ENCODE measurements around the gene RENBP. TPM values are rescaled to one million over a fixed set of nuclear protein-coding genes. Genes with fewer than 3 reads are reported as not detected.

Gene RENBP
- total RNA-seq (10 to 100 TPM; 17.2 to 21.3 TPM), polyA plus RNA-seq (under 1 TPM in 1 of 2 donors, not detected in 1; 0.65 TPM)

GRCh38 chrX:153944140-153944799 is at the start of gene RENBP:
Gene RENBP (minus strand): TSS chrX:153944643. CDS start chrX:153944610, 33 bp downstream.
- ChIA-PET CTCF (ENCODE audit: partially characterized antibody) (interaction anchor here (1.3 to 10.4 kb wide), 3 partner anchors 16 to 583 kb away, joined by 3 to 290 read pairs (median 28); partner anchors contain the start of genes ARHGAP4, NAA10 and PLXNB3), POLR2A (ENCODE audit: partially characterized antibody) (interaction anchor here (0.7 to 21.2 kb wide), 3 partner anchors 17 to 468 kb away, joined by 3 to 447 read pairs (median 3); partner anchors contain the start of genes ARHGAP4 and NAA10)
- Mint-ChIP-seq H3K27ac (peak within 1 kb of the TSS; percentile 10 to 84 (median 77)), H3K36me3 (peaks cover 4 to 8% of the 10 kb centered on the region in 2 donors), H3K4me1 (peaks cover 5 to 19% (median 8%) of the 10 kb centered on the region in 4 donors), H3K4me3 (peak within 1 kb of the TSS; percentile 69 to 89 (median 80)), H3K27me3 (no peaks in the 10 kb centered on the region), H3K9me3 (peaks cover 0 to under 1% (median 0%) of the 10 kb centered on the region in 8 donors)
- peaks cover 20% of the 10 kb centered on the region for H3K4me1 ChIP-seq (ENCODE audit: insufficient read depth, low read length)
- intact Hi-C loops (cut with micrococcal nuclease), result no loop called here
- H3K9me3 ChIP-seq (ENCODE audit: control insufficient read depth in 1 of 2, low read length in 2 of 2), result no peaks in the 10 kb centered on the region
- DNase-seq, result peak in 1 of 5 donors; percentile 42
- peak within 1 kb of the TSS; percentile 47 for H3K27ac ChIP-seq (ENCODE audit: low read depth, low read length)
- H3K4me3 ChIP-seq (ENCODE audit: low read length in 2 of 2), result peak within 1 kb of the TSS; percentile 17 to 32
- H3K36me3 ChIP-seq (ENCODE audit: insufficient read depth, low read length), result no peaks in the 10 kb centered on the region
- H3K27me3 ChIP-seq (ENCODE audit: insufficient read depth, low read length), result no peaks in the 10 kb centered on the region

- H3K27ac ChIP-seq (ENCODE audit: low read depth, low read length), result no peak overlapping the region
- H3K36me3 ChIP-seq (ENCODE audit: insufficient read depth, low read length), result no peaks in the 10 kb centered on the region
- DNase-seq, result no peak
- peaks cover 13% of the 10 kb centered on the region for H3K4me1 ChIP-seq (ENCODE audit: insufficient read depth, low read length)
- intact Hi-C loops (cut with micrococcal nuclease), result no loop called here
- H3K4me3 ChIP-seq (ENCODE audit: low read length in 2 of 2), result no peak overlapping the region
- ChIA-PET CTCF (ENCODE audit: partially characterized antibody) (interaction anchor here (0.6 kb wide), 1 partner anchor 24 kb away, joined by 3 read pairs; no protein-coding TSS in a partner anchor), POLR2A (ENCODE audit: partially characterized antibody) (no interaction called here)
- H3K9me3 ChIP-seq (ENCODE audit: control insufficient read depth in 1 of 2, low read length in 2 of 2), result no peaks in the 10 kb centered on the region
- Mint-ChIP-seq H3K27ac (no peak overlapping the region), H3K36me3 (no peaks in the 10 kb centered on the region), H3K4me1 (peaks cover 6 to 13% (median 10%) of the 10 kb centered on the region in 4 donors), H3K9me3 (peaks cover 0 to 8% (median 0%) of the 10 kb centered on the region in 8 donors), H3K27me3 (no peaks in the 10 kb centered on the region), H3K4me3 (no peak overlapping the region)
- no peaks in the 10 kb centered on the region for H3K27me3 ChIP-seq (ENCODE audit: insufficient read depth, low read length)
These were observed 49.5 kb upstream of the RENBP start for GRCh38 chrX:153993978-153994377.

- DNase-seq, result no peak
- H3K4me1 ChIP-seq (ENCODE audit: insufficient read depth, low read length), result peaks cover 13% of the 10 kb centered on the region
- no peaks in the 10 kb centered on the region for H3K9me3 ChIP-seq (ENCODE audit: control insufficient read depth in 1 of 2, low read length in 2 of 2)
- no peak overlapping the region for H3K27ac ChIP-seq (ENCODE audit: low read depth, low read length)
- Mint-ChIP-seq H3K27me3 (no peaks in the 10 kb centered on the region), H3K36me3 (no peaks in the 10 kb centered on the region), H3K4me3 (no peak overlapping the region), H3K27ac (no peak overlapping the region), H3K4me1 (peaks cover 6 to 13% (median 10%) of the 10 kb centered on the region in 4 donors), H3K9me3 (peaks cover 0 to 6% (median 0%) of the 10 kb centered on the region in 8 donors)
- CTCF ChIA-PET (ENCODE audit: partially characterized antibody), result interaction anchor here (0.6 kb wide), 1 partner anchor 25 kb away, joined by 3 read pairs; no protein-coding TSS in a partner anchor
- no peak overlapping the region for H3K4me3 ChIP-seq (ENCODE audit: low read length in 2 of 2)
- intact Hi-C loops (cut with micrococcal nuclease), result no loop called here
- no peaks in the 10 kb centered on the region for H3K27me3 ChIP-seq (ENCODE audit: insufficient read depth, low read length)
- POLR2A ChIA-PET (ENCODE audit: partially characterized antibody), result no interaction called here
- no peaks in the 10 kb centered on the region for H3K36me3 ChIP-seq (ENCODE audit: insufficient read depth, low read length)
These were observed 48.6 kb upstream of the RENBP start for GRCh38 chrX:153993079-153993478.

- peaks cover 14% of the 10 kb centered on the region for H3K4me1 ChIP-seq (ENCODE audit: insufficient read depth, low read length)
- no peaks in the 10 kb centered on the region for H3K36me3 ChIP-seq (ENCODE audit: insufficient read depth, low read length)
- DNase-seq, result no peak
- peaks cover 6 to 16% (median 10%) of the 10 kb centered on the region in 4 donors for H3K4me1 Mint-ChIP-seq
- POLR2A ChIA-PET (ENCODE audit: partially characterized antibody), result no interaction called here
- no peaks in the 10 kb centered on the region for H3K27me3 ChIP-seq (ENCODE audit: insufficient read depth, low read length)
- H3K4me3 ChIP-seq (ENCODE audit: low read length in 2 of 2), result no peak overlapping the region
- H3K27ac ChIP-seq (ENCODE audit: low read depth, low read length), result no peak overlapping the region
- CTCF ChIA-PET (ENCODE audit: partially characterized antibody), result no interaction called here
- no peak overlapping the region for H3K4me3 Mint-ChIP-seq
- no peaks in the 10 kb centered on the region for H3K27me3 Mint-ChIP-seq
- H3K36me3 Mint-ChIP-seq, result no peaks in the 10 kb centered on the region
- no peaks in the 10 kb centered on the region for H3K9me3 ChIP-seq (ENCODE audit: control insufficient read depth in 1 of 2, low read length in 2 of 2)
- H3K27ac Mint-ChIP-seq, result no peak overlapping the region
- intact Hi-C loops (cut with micrococcal nuclease), result no loop called here
- peaks cover 0 to 6% (median 0%) of the 10 kb centered on the region in 8 donors for H3K9me3 Mint-ChIP-seq
These were observed 47.7 kb upstream of the RENBP start for GRCh38 chrX:153992180-153992579.

- CTCF ChIA-PET (ENCODE audit: partially characterized antibody), result no interaction called here
These were observed 46.7 kb upstream of the RENBP start for GRCh38 chrX:153991013-153991580.

GRCh38 chrX:153989973-153990655 is 45.7 kb upstream of the RENBP start:
- Histone ChIP-seq H3K27ac (ENCODE audit: low read depth, low read length) (peak overlapping the region; percentile 35), H3K4me3 (ENCODE audit: low read length in 2 of 2) (no peak overlapping the region), H3K36me3 (ENCODE audit: insufficient read depth, low read length) (no peaks in the 10 kb centered on the region), H3K9me3 (ENCODE audit: control insufficient read depth in 1 of 2, low read length in 2 of 2) (no peaks in the 10 kb centered on the region), H3K4me1 (ENCODE audit: insufficient read depth, low read length) (peaks cover 28% of the 10 kb centered on the region), H3K27me3 (ENCODE audit: insufficient read depth, low read length) (no peaks in the 10 kb centered on the region)
- Mint-ChIP-seq H3K36me3 (no peaks in the 10 kb centered on the region), H3K4me3 (peak overlapping the region in 6 of 8 donors; percentile 53 to 82 (median 69)), H3K9me3 (peaks cover 0 to 6% (median 0%) of the 10 kb centered on the region in 8 donors), H3K27ac (peak overlapping the region; percentile 68 to 93 (median 85)), H3K4me1 (peaks cover 6 to 32% (median 13%) of the 10 kb centered on the region in 4 donors), H3K27me3 (no peaks in the 10 kb centered on the region)
- intact Hi-C loops (cut with micrococcal nuclease), result no loop called here
- ChIA-PET POLR2A (ENCODE audit: partially characterized antibody) (interaction anchor here (0.7 to 1.5 kb wide), 5 partner anchors 9 to 65 kb away, joined by 3 to 4 read pairs (median 3); partner anchors contain the start of gene HCFC1), CTCF (ENCODE audit: partially characterized antibody) (interaction anchor here (0.9 to 1.4 kb wide), 4 partner anchors 14 to 544 kb away, joined by 3 read pairs; no protein-coding TSS in a partner anchor)
- peak in 3 of 5 donors; percentile 26 to 31 (median 30) for DNase-seq

More at GRCh38 chrX:153991013-153991580, 46.7 kb upstream of the RENBP start:
- no peak for DNase-seq
- Histone ChIP-seq H3K36me3 (ENCODE audit: insufficient read depth, low read length) (no peaks in the 10 kb centered on the region), H3K4me1 (ENCODE audit: insufficient read depth, low read length) (peaks cover 24% of the 10 kb centered on the region), H3K27me3 (ENCODE audit: insufficient read depth, low read length) (no peaks in the 10 kb centered on the region), H3K9me3 (ENCODE audit: control insufficient read depth in 1 of 2, low read length in 2 of 2) (no peaks in the 10 kb centered on the region), H3K4me3 (ENCODE audit: low read length in 2 of 2) (no peak overlapping the region), H3K27ac (ENCODE audit: low read depth, low read length) (no peak overlapping the region)
- POLR2A ChIA-PET (ENCODE audit: partially characterized antibody), result no interaction called here
- H3K27ac Mint-ChIP-seq, result peak overlapping the region in 3 of 7 donors; percentile 17 to 86 (median 64)
- no peaks in the 10 kb centered on the region for H3K36me3 Mint-ChIP-seq
- H3K9me3 Mint-ChIP-seq, result peaks cover 0 to 6% (median 0%) of the 10 kb centered on the region in 8 donors
- H3K4me1 Mint-ChIP-seq, result peaks cover 6 to 23% (median 10%) of the 10 kb centered on the region in 4 donors
- intact Hi-C loops (cut with micrococcal nuclease), result no loop called here
- no peaks in the 10 kb centered on the region for H3K27me3 Mint-ChIP-seq
- peak overlapping the region in 1 of 8 donors; percentile 7 for H3K4me3 Mint-ChIP-seq
